WTC11 (cell line): Measurements from ENCODE around the gene RELB.

ENCODE experiments used
- ESRRA ChIP-seq: sonication (generic); formaldehyde crosslinking; IDR thresholded peaks from 2 replicates; pipeline ENCODE4 v1.8.1; 2022; ENCODE audit warnings: mild to moderate bottlenecking, missing genetic modification reagents, borderline replicate concordance
- JAZF1 ChIP-seq: fragments of 250-450 bp; sonication (Bioruptor Pico); IDR thresholded peaks from 2 replicates; pipeline ENCODE4 v1.9.0; 2021; ENCODE audit warnings: moderate library complexity, mild to moderate bottlenecking, inconsistent platforms
- JUN ChIP-seq: sonication (generic); formaldehyde crosslinking; IDR thresholded peaks from 2 replicates; pipeline ENCODE4 v1.8.0; 2023; ENCODE audit warnings: mild to moderate bottlenecking, missing genetic modification reagents
- SP1 ChIP-seq: sonication (generic); formaldehyde crosslinking; conservative IDR thresholded peaks from 2 replicates; pipeline ENCODE4 v1.8.1; 2022; ENCODE audit warnings: missing genetic modification reagents
- ZNF219 ChIP-seq: sonication (generic); formaldehyde crosslinking; IDR thresholded peaks from 2 replicates; pipeline ENCODE4 v1.8.0; 2023; ENCODE audit warnings: missing genetic modification reagents, mild to moderate bottlenecking, borderline replicate concordance
- ZNF423 ChIP-seq: fragments of 250-450 bp; sonication (Bioruptor Pico); IDR thresholded peaks from 2 replicates; pipeline ENCODE4 v2.1.2; 2022; ENCODE audit warnings: mild to moderate bottlenecking, moderate library complexity
- TF ChIP-seq, protein P1 (sequence below): sonication (generic); formaldehyde crosslinking; conservative IDR thresholded peaks from 2 replicates; pipeline ENCODE4 v1.8.1; 2022; ENCODE audit warnings: mild to moderate bottlenecking, missing genetic modification reagents
- TF ChIP-seq, protein P2 (sequence below): fragments of 200-600 bp; IDR thresholded peaks from 2 replicates; pipeline ENCODE4 v1.8.0; 2022; ENCODE audit warnings: antibody characterized with exemption

DNA sequence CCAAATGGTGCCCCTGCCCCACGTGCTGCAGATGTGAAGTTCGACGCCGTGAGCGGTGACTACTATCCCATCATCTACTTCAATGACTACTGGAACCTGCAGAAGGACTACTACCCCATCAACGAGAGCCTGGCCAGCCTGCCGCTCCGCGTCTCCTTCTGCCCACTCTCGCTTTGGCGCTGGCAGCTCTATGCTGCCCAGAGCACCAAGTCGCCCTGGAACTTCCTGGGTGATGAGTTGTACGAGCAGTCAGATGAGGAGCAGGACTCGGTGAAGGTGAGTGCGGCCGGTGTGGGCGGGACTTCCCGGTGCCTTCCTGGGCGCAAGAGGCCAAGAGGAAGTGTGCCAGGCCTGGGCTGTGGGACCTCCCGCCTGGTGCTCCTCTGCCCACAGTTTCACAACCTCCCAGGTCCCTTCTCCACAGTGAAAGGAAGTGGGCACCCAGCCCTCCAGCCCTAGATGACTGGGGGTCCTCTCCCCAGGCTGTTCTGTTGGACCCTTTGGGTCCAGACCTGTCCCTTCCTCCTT is 14.1 kb upstream of the RELB start:
- TF ChIP-seq, protein P1, sequence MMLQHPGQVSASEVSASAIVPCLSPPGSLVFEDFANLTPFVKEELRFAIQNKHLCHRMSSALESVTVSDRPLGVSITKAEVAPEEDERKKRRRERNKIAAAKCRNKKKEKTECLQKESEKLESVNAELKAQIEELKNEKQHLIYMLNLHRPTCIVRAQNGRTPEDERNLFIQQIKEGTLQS (CRISPR knock-in tag), result no peak
- TF ChIP-seq JAZF1 (no peak), ESRRA (CRISPR knock-in tag) (no peak), ZNF423 (CRISPR knock-in tag) (no peak), ZNF219 (CRISPR knock-in tag) (no peak), JUN (no peak), SP1 (no peak)
- TF ChIP-seq, protein P2, sequence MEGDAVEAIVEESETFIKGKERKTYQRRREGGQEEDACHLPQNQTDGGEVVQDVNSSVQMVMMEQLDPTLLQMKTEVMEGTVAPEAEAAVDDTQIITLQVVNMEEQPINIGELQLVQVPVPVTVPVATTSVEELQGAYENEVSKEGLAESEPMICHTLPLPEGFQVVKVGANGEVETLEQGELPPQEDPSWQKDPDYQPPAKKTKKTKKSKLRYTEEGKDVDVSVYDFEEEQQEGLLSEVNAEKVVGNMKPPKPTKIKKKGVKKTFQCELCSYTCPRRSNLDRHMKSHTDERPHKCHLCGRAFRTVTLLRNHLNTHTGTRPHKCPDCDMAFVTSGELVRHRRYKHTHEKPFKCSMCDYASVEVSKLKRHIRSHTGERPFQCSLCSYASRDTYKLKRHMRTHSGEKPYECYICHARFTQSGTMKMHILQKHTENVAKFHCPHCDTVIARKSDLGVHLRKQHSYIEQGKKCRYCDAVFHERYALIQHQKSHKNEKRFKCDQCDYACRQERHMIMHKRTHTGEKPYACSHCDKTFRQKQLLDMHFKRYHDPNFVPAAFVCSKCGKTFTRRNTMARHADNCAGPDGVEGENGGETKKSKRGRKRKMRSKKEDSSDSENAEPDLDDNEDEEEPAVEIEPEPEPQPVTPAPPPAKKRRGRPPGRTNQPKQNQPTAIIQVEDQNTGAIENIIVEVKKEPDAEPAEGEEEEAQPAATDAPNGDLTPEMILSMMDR, result no peak
